ENCODE data around the gene ADGRD1. TPM values are rescaled to one million over a fixed set of nuclear protein-coding genes. Genes with fewer than 3 reads are reported as not detected.

ADGRD1 gene
- total and polyA plus RNA-seq, 2 of the 8 experiments (the other 6 are each of a cell fraction or from before 2014, with no cell fraction given), result 0.36 to 0.48 TPM

GRCh38 chr12:131097202-131098177 is 143.8 kb downstream of the ADGRD1 start:
- H2BK15ac ChIP-seq (ENCODE audit: low read length), result no peak overlapping the region
- no peaks in the 10 kb centered on the region for H3K27me3 ChIP-seq (replicated peaks in 1 of 4; ENCODE audit: control insufficient read depth in 3 of 4, extremely low read depth in 1 of 4, insufficient read depth in 3 of 4, low read length in 3 of 4)
- no peak overlapping the region for H3K56ac ChIP-seq (replicated peaks; ENCODE audit: insufficient read length, low read depth, low read length)
- no peak overlapping the region for H2BK12ac ChIP-seq (ENCODE audit: low read depth, low read length)
- H3K9me3 ChIP-seq (ENCODE audit: insufficient read depth in 2 of 2, low read depth in 1 of 2, low read length in 1 of 2), result no peaks in the 10 kb centered on the region
- H3K23ac ChIP-seq (ENCODE audit: insufficient read length), result no peak overlapping the region
- no peaks in the 10 kb centered on the region for H3K4me1 ChIP-seq (replicated peaks in 1 of 4; ENCODE audit: control insufficient read depth in 3 of 4, insufficient read depth in 4 of 4, low read length in 3 of 4)
- H4K20me1 ChIP-seq (replicated peaks in 1 of 2; ENCODE audit: control insufficient read depth in 1 of 2, insufficient read depth in 2 of 2, low read length in 2 of 2), result no peaks in the 10 kb centered on the region
- no peak overlapping the region for H2BK5ac ChIP-seq (ENCODE audit: low read depth, low read length)
- H3K36me3 ChIP-seq (ENCODE audit: control insufficient read depth in 2 of 4, insufficient read depth in 4 of 4, low read length in 3 of 4), result no peaks in the 10 kb centered on the region
- ChIA-PET CTCF (ENCODE audit: partially characterized antibody) (interaction anchor here (0.9 to 1.2 kb wide), 2 partner anchors 8 to 19 kb away, joined by 4 to 6 read pairs; no protein-coding TSS in a partner anchor), POLR2A (ENCODE audit: partially characterized antibody) (no interaction called here)
- TF ChIP-seq PHF8 (conservative IDR thresholded peaks at IDR 0.05; ENCODE audit: low read depth, low read length) (no peak), GABPA (IDR thresholded peaks at IDR 0.05; ENCODE audit: borderline replicate concordance, insufficient read depth, low read length) (no peak), ATF2 (IDR thresholded peaks at IDR 0.05; ENCODE audit: low read length) (no peak)
- H3K9ac ChIP-seq (replicated peaks in 1 of 4; ENCODE audit: extremely low read depth in 1 of 4, low read depth in 3 of 4, low read length in 3 of 4), result no peak overlapping the region
- H4K91ac ChIP-seq (replicated peaks; ENCODE audit: insufficient read length, low read length), result no peak overlapping the region
- peaks cover 8% of the 10 kb centered on the region for H3K23me2 ChIP-seq (ENCODE audit: low read depth, low read length)
- no peak for DNase-seq (ENCODE audit: low read depth in 1 of 2, low spot score in 2 of 2)
- H3K4me2 ChIP-seq (ENCODE audit: insufficient read depth in 1 of 2, low read depth in 2 of 2, low read length in 2 of 2), result no peak overlapping the region
- no peaks in the 10 kb centered on the region for H3K79me2 ChIP-seq (ENCODE audit: control insufficient read depth in 1 of 2, insufficient read depth in 2 of 2, low read length in 2 of 2)
- H4K8ac ChIP-seq (ENCODE audit: extremely low read depth, insufficient read depth, low read length), result no peak overlapping the region
- H3K4me3 ChIP-seq (ENCODE audit: extremely low read depth in 1 of 4, insufficient read depth in 2 of 4, low read depth in 3 of 4, low read length in 4 of 4), result no peak overlapping the region
- no peaks in the 10 kb centered on the region for H3K79me1 ChIP-seq (ENCODE audit: low read depth, low read length)
- H2AK5ac ChIP-seq (ENCODE audit: low read depth, low read length), result no peak overlapping the region
- no peak overlapping the region for H3K27ac ChIP-seq (ENCODE audit: low read depth, low read length)
- no peak overlapping the region for H2BK20ac ChIP-seq (ENCODE audit: low read length)
- H3K18ac ChIP-seq (ENCODE audit: extremely low read depth, low read length), result no peak overlapping the region
- H2BK120ac ChIP-seq (replicated peaks; ENCODE audit: low read depth, low read length), result no peak overlapping the region
- H2AFZ ChIP-seq (ENCODE audit: low read length), result no peak overlapping the region
- no peak overlapping the region for H3K14ac ChIP-seq (ENCODE audit: insufficient read length)
- H4K5ac ChIP-seq (ENCODE audit: insufficient read length, low read depth, low read length), result no peak overlapping the region
- WGBS, 2 experiments (ENCODE audit: extremely low coverage in 1 of 2, insufficient coverage in 1 of 2, insufficient read length in 1 of 2, insufficient replicate concordance in 2 of 2, low coverage in 1 of 2, low lambda C conversion rate in 2 of 2, missing lambda C conversion rate in 1 of 2), result 86% methylated on average over 27 of the region's 31 CpGs; no CpG with 5 or more reads in 1 of the 2 experiments
- FAIRE-seq, result no peak
- no peak overlapping the region for H3K4ac ChIP-seq (replicated peaks; ENCODE audit: insufficient read length, low read depth, low read length)

Measured in H1 (cell line).